ENCODE measurements around the gene PPARD.
"Not testable (repeated sequence)": the region's sequence is repeated elsewhere in the genome, so short reads cannot be mapped to it uniquely, and the experiment has no call there.

Gene PPARD

DNA sequence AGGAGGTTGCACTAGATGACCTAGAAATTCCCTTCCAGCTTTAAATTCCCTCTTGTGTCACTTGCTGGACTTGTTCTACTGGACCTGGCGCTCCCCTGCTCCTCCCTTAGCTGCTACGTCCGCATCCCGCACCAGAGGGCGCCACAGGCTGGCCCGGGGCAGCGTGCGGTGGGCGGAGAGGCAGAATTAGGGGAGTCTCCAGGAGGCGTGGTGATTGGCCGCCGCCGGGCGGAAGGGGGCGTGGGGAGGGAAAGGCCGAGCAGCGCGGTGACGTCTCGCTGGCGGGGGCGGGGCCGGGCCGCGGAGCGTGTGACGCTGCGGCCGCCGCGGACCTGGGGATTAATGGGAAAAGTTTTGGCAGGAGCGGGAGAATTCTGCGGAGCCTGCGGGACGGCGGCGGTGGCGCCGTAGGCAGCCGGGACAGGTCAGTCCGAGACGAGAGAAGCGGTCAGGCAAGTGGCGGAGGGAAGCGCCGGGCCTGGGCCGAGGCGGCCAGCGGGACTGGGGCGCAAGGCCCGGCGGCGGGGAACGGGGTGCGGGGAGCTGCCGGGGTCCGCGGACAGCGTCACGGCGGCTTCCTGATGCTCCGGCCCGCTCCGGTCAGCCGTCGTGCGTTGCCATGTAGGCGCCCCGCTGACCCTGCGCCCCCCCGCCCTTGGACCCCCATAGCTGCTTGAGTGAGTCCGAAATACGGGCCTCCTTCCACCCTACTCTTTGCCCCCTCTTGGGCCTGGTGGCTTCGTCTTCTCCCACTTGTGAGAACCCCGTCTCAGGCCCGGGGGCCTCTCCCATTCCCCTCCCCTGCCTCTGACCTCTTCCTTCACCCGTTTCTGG is at the start of gene PPARD:
Gene PPARD, plus strand, starts transcription at position 301 of the 834 bp plus-strand sequence. CDS start 68,530 bp downstream, outside the sequence.
- DNase-seq (ENCODE audit: extremely low read depth in 1 of 2, low read depth in 1 of 2), result peak; percentile 93 to 96

DNA sequence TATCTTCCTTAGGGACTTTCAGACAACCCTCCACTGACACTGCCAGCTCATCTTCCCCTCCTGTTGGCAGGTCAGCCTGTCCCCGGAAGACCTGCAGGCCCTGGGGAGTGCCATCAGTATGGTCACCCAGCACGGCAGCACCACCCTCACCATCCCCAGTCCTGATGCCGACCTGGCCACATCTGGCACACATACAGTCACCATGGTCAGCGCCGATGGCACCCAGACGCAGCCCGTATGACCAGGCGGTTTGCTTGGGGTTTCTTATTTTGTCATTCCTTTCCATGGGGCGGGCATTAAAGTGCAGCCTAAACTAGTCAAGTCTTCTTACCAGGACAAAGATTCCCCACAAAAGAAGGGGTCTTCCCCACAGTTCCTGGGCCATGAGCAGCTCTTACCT is 48.7 kb upstream of the PPARD start:
- DNase-seq (ENCODE audit: extremely low read depth in 1 of 2, low read depth in 1 of 2), result no peak

DNA sequence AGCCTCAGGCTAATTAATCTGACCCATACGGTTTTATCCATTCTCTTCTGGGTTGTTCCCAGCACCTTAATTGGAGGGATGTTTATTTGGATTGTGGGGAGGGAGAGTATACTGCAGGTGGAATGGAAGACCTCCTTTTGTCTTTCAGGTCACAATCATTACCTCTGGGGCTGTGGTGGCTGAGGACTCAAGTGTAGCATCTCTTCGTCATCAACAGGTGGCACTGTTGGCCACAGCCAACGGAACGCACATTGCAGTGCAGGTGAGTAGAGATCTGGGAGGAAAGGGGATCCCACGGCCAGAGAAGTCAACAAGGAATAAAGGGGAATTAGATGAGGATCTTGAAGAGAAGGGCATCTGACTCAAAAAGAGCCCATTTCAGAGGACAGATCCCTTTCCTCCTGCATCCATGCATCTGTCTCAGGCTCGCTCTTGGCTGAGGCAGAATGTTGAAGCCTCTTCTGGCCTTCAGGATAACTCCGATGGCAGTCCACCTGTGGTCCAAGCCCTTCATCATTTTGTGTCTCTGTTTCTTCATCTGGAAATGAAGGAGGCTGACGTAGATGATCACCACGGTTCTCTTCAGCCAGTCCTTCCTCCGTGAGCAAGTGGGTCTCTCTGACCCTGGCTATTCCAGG is 47.9 kb upstream of the PPARD start:
- DNase-seq (ENCODE audit: extremely low read depth in 1 of 2, low read depth in 1 of 2), result no peak

DNA sequence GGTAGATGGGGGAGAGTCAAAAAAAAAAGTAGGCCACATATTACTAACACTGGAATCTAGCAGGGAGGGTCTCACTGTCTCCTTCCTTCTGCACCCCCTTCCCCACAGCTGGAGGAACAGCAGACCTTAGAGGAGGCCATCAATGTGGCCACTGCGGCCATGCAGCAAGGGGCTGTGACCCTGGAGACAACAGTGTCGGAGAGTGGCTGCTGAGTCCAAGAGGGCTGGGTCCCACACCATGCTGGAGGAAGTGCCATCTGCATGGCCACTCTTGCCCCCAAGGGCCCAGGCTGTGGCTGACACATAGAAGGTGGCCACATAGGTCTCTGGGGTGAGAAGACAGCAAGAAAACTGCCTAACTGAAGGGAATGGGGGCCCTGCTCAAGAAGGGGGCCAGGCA is 47.3 kb upstream of the PPARD start:
- DNase-seq (ENCODE audit: extremely low read depth in 1 of 2, low read depth in 1 of 2), result no peak

DNA sequence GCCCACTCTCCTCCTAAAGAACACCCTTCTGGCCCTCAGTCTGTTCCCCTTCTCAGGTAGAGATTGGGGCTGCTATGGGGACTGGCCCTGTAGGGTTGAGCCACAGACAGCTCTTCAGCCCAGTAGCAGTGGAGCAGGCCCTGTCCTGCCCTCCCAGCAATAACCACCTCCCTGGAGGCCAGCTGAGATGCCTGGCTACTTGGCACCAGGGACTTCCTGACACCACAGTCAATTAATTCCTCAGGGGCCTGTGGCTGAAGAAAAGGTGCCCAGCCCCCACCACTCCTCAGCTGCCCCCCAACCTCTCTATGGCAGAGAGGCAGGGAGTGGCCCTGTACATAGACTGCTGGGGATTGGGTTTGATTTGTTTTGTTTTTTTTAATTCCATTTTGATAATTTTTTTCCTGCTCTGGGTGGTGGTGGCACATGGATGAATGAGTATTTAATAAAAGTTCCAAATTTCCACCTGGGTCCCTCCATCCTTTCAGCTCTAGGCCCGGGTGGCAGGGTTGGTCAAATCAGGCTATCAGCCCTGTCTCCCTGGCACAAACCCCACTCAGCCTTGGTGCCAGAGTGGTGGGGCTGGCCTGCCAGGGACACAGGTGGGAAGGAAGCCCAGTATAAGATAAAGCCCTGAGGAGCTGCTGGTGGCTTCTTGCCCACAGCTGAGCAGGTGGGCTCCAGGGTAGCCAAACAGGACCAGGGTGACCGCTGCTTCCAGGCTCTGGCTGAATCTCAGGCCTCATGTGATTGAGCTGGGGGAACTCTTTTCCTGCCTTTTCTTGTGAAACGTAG is 46.6 kb upstream of the PPARD start:
- DNase-seq (ENCODE audit: extremely low read depth in 1 of 2, low read depth in 1 of 2), result no peak

DNA sequence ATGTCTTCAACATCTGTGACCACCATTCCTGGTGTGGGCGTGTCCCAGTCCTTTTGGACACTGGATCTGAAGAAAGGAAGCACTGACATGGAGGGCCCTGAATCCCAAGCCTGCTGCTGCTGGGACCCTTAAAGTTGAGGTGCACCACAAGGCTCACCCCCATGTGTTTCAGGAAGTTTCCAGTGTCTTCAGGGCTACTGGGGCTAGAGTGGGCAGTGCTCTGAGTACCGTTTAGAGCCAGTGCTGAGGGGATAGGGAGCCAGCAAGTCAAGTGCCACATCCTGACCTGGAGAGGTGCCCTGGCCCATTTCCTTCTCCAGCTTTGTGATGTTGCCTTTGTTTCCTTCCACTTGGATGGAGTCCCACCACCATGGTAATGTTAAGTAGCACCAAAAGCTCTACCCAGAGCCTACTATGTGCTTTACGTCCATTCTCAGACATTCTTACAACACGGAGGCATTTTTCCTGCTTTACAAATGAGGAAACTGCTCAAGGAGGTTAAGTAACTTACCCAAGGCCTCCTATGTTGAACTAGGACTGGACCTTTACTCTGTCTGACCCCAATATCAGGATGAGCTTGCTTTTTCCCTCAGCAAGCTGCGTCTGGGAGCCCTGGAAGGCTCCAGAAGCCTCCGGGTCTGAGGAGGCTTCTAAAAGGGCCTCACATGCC is 45.3 kb upstream of the PPARD start:
- DNase-seq (ENCODE audit: extremely low read depth in 1 of 2, low read depth in 1 of 2), result no peak

DNA sequence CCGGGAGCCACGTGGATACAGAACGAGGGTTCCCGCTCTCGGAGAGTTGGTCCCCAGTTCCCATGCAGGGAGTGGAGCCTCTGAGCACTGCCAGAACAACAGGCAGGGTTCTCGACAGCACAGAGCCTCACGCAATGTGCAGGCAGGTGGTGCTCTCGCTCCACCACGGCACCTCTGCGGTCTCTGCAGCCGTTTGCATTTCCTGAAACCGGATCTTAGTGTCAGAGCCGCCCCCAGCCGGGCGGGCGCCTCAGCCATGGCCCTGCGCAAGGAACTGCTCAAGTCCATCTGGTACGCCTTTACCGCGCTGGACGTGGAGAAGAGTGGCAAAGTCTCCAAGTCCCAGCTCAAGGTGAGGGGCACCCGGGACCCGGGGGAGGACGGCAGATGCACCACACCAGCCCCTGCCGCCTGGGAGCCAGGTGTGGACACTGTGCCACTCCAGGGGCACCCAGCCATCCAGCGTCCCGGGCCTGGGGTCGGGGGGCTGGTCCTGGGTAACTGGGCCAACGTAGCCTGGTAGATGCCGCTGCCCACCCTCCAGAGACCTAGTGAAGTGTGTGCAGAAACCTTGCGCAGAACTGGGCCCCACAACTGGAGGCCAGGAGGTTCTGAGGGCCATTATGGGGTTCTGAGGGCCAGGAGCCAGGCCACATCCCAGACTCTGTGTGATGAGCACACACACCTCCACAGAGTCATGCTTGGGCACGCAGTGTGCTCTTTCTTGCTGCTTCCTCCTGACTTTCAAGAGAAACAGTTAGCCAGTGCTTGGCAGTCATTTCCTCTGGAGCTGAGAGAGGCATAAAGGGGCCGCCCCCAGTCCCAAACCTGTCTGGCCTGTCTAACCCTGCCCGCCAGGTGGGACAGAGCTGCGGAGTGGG is 44.5 kb upstream of the PPARD start, which contains the start of gene DEF6:
Gene DEF6, plus strand, starts transcription at position 218 of the 881 bp plus-strand sequence. Its CDS starts 39 bp downstream, at position 257.
- DNase-seq (ENCODE audit: extremely low read depth in 1 of 2, low read depth in 1 of 2), result peak; percentile 80 to 81

DNA sequence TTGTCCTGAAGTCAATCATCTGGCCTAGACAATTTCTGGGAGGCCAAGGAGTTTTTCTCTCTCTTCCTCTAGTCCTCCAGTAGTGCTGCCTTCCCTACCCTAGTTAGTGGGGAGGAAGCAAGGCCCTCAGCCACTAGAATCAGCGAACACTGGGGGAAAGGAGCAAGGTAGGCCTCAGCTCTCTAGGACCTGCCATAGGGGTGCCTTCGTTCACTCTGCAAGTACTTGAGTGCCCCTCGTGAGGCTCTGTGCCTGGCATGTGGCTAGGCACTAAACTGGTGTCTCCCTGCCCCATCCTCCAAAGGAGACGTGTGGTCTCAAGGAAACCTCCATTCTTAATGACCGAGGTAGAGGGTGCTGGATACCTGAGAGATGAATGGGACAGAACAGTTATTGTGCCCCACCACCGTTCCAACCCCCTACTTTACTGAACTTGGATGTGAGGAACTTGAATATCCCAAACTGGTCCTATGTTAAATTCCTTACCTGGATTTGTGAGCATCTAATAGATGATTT is 43.7 kb upstream of the PPARD start:
- DNase-seq (ENCODE audit: extremely low read depth in 1 of 2, low read depth in 1 of 2), result no peak

DNA sequence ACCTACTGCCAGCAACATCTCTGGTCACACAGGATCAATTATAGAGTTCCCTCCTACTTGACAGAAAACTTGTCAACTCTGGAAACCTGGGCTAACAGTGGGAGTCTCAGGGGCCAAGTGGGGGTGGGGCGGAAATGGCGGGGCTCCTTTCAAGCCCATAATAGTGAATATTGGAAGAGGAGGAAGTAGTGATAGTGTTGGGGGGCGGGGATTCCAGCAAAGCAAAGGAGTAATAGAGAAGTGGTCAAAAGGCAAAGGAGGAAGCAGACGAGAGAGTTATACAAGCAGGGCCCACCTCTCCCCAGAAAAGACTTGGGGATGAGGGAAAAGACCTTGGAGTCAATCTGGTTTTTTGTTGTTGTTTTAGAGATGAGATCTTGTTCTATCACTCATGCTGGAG is 42.7 kb upstream of the PPARD start:
- no peak for DNase-seq (ENCODE audit: extremely low read depth in 1 of 2, low read depth in 1 of 2)

DNA sequence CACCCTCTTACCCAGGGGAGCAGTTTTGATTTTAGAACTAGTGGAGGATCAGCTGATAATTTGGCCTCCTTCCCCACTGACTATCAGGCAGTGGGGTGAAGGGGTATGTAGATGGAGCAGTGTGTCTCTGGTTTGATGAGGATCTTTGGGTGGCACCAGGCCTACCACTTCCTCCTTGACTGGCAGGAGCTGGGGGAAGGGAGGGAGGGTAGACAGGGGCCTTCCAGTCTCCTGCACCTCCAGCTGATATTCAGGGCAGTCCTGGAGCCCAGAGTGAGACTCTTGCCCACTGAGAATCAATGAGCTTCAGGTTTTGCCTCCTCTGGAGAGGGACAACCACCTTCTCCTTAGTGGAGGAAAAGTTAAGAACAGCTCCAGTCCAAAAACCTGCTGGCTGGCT is 41.5 kb upstream of the PPARD start:
- no peak for DNase-seq (ENCODE audit: extremely low read depth in 1 of 2, low read depth in 1 of 2)

DNA sequence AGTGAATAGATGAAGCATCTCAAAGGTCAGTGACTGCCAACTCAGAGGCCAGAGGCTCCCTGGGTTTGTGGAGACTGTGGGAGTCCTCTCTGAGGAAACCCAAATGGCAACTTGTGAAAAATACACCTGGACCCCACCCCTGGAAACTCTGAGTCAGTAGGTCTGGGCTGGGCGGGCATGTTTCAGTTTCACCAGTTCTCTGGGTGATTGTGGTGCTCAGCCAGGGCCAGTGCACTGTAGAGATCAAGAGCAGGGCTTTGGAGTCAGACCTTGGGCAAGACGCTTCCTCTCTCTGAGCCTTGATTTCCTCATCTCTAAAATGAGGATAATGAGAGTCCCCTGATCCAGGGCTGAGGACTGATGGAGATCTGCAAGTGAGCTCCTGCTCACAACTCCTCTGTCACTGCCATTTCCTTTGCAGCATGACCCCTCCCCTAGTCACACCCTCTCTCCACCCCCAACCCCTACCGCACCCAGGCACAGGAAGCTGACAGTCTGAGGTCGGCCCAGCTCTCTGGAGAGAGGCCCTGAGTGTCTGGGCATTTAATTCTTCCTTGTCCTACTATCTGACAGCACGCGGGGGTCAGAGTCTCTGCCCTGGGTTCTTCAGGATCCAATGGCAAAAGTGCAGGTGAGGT is 39.6 kb upstream of the PPARD start:
- peak; percentile 84 to 94 for DNase-seq (ENCODE audit: extremely low read depth in 1 of 2, low read depth in 1 of 2)

DNA sequence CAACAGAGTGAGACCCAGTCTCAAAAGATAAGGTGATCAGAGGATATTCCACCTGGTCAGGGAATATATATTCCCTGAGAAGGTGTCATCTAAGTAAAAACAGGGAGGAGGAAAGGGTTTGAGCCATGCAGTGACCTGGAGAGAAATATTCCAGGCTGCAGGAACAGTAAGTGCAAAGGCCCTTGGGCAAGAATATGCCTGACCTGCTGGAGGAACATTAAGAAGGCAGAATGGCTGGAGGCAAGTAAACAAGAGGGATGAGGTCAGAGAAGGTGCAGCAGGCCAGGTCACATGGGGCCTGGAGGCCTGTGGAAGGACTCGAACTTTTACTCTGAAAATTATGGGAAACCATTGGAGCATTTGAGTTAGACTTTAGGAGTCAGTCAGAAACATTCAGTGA is 38.1 kb upstream of the PPARD start:
- no peak for DNase-seq (ENCODE audit: extremely low read depth in 1 of 2, low read depth in 1 of 2)

DNA sequence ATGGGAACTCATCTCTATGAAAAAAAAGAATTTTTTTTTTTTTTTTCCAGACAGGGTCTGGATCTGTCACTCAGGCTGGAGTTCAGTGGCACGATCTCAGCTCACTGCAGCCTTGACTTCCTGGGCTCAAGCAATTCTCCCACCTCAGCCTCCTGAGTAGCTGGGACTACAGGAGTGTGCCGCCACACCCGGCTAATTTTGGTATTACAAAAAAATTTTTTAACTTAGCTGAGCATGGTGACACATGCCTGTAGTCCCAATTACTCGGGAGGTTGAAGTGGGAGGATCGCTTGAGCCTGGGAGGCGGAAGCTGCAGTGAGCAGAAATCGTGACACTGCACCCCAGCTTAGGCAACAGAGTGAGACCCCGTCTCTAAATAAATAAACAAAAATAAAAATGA is 37.2 kb upstream of the PPARD start:
- DNase-seq (ENCODE audit: extremely low read depth in 1 of 2, low read depth in 1 of 2), result no peak

DNA sequence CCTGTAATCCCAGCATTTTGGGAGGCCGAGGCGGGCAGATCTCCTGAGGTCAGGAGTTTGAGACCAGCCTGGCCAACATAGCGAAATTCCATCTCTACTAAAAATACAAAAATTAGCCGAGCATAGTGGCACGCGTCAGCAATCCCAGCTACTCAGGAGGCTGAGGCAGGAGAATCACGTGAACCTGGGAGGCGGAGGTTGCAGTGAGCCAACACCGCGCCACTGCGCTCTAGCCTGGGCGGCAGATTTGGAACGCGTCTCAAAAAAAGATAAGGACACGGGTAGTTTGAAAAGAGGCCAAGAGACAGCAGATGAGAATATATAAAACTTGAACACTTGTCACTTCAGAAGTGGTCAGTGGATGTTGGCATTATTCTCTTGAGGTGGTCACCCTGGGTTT is 35.2 kb upstream of the PPARD start:
- DNase-seq (ENCODE audit: extremely low read depth in 1 of 2, low read depth in 1 of 2), result not testable (repeated sequence)

DNA sequence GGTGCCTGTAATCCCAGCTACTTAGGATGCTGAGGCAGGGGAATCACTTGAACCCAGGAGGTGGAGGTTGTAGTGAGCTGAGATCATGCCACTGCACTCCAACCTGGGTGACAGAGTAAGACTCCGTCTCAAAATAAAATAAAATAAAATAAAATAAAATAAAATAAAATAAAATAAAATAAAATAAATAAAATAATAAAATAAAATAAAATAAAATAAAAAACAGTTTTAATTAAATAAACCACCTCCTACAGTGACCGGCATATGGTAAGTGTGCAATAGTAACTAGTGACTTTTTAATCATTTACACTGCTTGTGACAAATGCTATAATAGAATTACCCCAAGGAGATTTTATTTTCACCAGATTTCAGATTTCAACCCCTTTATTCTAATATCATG is 33.8 kb upstream of the PPARD start:
- not testable (repeated sequence) for DNase-seq (ENCODE audit: extremely low read depth in 1 of 2, low read depth in 1 of 2)

DNA sequence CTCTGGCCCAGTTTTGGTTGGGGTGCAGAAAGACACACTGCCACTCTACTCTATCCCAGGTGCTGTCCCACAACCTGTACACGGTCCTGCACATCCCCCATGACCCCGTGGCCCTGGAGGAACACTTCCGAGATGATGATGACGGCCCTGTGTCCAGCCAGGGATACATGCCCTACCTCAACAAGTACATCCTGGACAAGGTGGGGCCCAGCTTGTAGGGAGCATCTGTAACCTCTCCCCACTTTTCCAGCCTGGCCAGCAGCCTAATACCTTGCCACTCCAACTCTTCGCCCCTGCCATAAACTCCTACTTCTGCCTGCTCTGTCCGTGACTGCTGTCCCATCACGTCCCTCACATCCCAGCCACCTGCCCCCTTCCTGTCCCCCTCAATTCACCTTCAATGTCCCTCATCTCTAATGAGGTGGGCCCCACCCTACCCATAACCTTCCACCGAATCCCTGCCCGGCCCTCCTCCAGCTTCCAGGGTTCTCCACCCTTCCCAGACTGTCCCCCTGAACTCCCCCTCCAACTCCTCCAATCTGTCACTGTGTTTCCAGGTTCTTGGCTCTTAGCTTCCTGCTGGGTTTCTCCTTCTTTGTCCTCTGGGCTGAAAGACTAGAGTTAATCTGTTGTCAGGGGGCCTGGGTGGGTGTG is 32.6 kb upstream of the PPARD start:
- DNase-seq (ENCODE audit: extremely low read depth in 1 of 2, low read depth in 1 of 2), result no peak

DNA sequence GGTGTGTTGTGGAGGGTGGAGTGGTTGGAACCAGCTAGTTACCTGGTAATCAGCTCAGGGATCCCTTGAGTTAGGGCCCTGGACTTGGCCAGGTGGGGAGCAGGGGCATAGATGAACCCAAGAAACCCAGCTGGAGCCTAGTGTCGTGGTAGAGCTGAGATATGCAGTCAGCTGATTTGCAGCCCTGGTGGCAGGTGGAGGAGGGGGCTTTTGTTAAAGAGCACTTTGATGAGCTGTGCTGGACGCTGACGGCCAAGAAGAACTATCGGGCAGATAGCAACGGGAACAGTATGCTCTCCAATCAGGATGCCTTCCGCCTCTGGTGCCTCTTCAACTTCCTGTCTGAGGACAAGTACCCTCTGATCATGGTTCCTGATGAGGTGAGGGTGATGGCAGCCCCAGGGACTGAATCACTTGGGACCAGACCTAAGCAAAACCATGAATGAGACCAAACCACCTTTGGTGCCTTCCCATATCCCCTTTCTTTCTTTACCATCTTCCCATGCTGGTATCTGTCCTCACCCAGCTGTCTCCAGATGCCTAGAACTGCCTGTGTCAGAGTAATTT is 32.0 kb upstream of the PPARD start:
- no peak for DNase-seq (ENCODE audit: extremely low read depth in 1 of 2, low read depth in 1 of 2)

DNA sequence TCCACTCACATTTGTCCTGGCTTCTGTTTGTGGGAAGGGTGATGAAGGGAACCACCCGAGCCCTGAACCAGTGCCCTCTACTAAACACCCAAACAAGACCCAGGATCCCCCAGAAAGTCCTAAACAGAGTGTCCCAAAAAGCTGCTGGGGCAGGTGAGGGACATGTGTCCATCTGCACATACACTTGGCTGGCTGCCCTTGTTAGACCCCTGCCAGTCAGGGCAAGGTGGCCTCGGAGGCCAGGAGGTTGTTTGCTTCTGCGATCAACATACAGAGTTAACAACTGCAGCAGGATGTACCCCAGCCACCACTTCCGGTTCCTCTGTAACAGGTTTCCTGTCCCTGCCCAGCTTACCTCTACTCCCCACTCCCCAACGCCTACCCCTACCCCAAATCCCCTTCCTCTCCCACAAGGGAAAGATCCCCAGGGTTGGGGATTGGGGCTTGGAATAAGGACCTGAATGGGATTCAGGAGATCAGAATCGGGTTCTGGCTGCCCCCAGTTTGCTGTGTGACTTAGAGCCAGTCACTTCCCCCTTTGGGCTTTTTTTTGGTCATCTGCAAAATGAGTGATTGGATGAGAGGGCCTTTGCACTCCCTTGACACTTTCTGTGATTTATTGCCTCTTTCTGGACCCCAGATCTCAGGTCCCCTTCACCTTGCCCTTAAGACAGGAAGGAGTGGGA is 30.8 kb upstream of the PPARD start:
- DNase-seq (ENCODE audit: extremely low read depth in 1 of 2, low read depth in 1 of 2), result no peak

Measured in stimulated activated CD8-positive, alpha-beta memory T cell treated with anti-CD3 and anti-CD28 coated beads, Interleukin-7, amount 100 ng/mL, for 48 hours (primary cell).